ENCODE results near the gene CXCL3.

- TF ChIP-seq, protein P1, sequence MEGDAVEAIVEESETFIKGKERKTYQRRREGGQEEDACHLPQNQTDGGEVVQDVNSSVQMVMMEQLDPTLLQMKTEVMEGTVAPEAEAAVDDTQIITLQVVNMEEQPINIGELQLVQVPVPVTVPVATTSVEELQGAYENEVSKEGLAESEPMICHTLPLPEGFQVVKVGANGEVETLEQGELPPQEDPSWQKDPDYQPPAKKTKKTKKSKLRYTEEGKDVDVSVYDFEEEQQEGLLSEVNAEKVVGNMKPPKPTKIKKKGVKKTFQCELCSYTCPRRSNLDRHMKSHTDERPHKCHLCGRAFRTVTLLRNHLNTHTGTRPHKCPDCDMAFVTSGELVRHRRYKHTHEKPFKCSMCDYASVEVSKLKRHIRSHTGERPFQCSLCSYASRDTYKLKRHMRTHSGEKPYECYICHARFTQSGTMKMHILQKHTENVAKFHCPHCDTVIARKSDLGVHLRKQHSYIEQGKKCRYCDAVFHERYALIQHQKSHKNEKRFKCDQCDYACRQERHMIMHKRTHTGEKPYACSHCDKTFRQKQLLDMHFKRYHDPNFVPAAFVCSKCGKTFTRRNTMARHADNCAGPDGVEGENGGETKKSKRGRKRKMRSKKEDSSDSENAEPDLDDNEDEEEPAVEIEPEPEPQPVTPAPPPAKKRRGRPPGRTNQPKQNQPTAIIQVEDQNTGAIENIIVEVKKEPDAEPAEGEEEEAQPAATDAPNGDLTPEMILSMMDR (IDR thresholded peaks at IDR 0.05), result no peak
- no peak for TF ChIP-seq POLR2A (IDR thresholded peaks at IDR 0.05)
Measured at GRCh38 chr4:74037076-74037955, 1.2 kb downstream of the CXCL3 start.

Measured in lower leg skin (tissue), 3 donors.